Thyroid gland (tissue), 4 donors: ENCODE results near the gene ELAVL2. TPM values are rescaled to one million over a fixed set of nuclear protein-coding genes. Genes with fewer than 3 reads are reported as not detected.

Experiments used
- DNase-seq, 2 donors: peaks; one replicate each; pipeline ENCODE4 v3.0.0-alpha.2; 2019
- H3K27ac ChIP-seq, 3 donors: fragments of 200-600 bp; sonication (generic); 1 replicate in 2 of 3; 2 replicates in 1 of 3; pipeline ENCODE4 v1.5.1; 2016 to 2019; ENCODE audit warnings: mild to moderate bottlenecking in 1 of 3, moderate library complexity in 1 of 3
- H3K27me3 ChIP-seq: fragments of 200-600 bp; sonication (generic); one replicate; pipeline ENCODE4 v1.5.1; 2019
- H3K36me3 ChIP-seq, 2 donors: fragments of 200-600 bp; sonication (generic); one replicate each; pipeline ENCODE4 v1.5.1; 2016 to 2019
- H3K4me1 ChIP-seq, 2 donors: fragments of 200-600 bp; sonication (generic); one replicate each; pipeline ENCODE4 v1.5.1; 2017 to 2019
- H3K4me3 ChIP-seq, 3 donors: fragments of 200-600 bp; sonication (generic); replicated peaks in 1 of 3; 1 replicate in 2 of 3; 2 replicates in 1 of 3; pipeline ENCODE4 v1.5.1; 2016; ENCODE audit warnings: mild to moderate bottlenecking in 1 of 3
- H3K9me3 ChIP-seq: fragments of 200-600 bp; sonication (generic); one replicate; pipeline ENCODE4 v1.5.1; 2017
- POLR2A ChIP-seq, 2 donors: fragments of 450-650 bp; IDR thresholded peaks; one replicate each; pipeline ENCODE4 v1.6.1; 2017; ENCODE audit warnings: antibody characterized with exemption in 2 of 2, mild to moderate bottlenecking in 2 of 2, moderate library complexity in 1 of 2
- WGBS, 2 donors: methylation state at CpG; one replicate each; pipeline ENCODE4 v1.1.5; 2017; 5-methylcytosine and 5-hydroxymethylcytosine counted together
- intact Hi-C: fragments of 100-400 bp; cut with DNase I; formaldehyde crosslinking; loops from one replicate; pipeline ENCODE4 v1.15.1; 2023
- total RNA-seq, 4 donors: library from RNA; depleted of rRNA; stranded (reverse); fragments of >200 nt; gene quantifications; one replicate each; pipeline ENCODE4 v1.2.3, GENCODE V29; 2016
- TF ChIP-seq, protein P1 (sequence below), 6 experiments: fragments of 200-600 bp in 3 of 6; fragments of 450-650 bp in 3 of 6; sonication (generic) in 3 of 6; IDR thresholded peaks; one replicate each; pipeline ENCODE4 v1.5.1; 2016 to 2019; ENCODE audit warnings: antibody characterized with exemption in 6 of 6, mild to moderate bottlenecking in 2 of 6, inconsistent platforms in 1 of 6, moderate library complexity in 1 of 6

ELAVL2 gene
- total RNA-seq, 4 donors from 2014 or later, result 0.24 to 0.33 (median 0.27) TPM; not detected in 1

DNA sequence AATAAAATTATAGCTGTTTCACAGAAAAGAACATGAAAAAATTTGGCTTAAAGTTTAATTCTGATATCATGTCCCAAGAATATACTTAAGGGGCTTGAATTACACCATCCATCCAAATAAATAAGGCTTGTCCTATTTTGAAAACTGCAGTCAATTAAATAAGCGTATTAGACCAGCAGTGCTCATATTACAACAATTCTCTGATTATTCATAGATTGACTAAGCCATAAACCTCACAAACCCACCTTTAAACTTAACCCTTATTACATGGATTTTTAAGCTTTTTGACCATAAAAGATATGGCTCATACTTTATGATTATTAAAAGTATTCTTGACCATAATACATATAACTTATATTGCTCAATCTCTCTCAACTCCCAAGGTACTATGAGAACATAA is 127.9 kb downstream of the ELAVL2 start:
- Histone ChIP-seq H3K9me3 (no peaks in the 10 kb centered on the region), H3K4me3 (no peak overlapping the region), H3K27me3 (no peaks in the 10 kb centered on the region), H3K27ac (no peak overlapping the region), H3K36me3 (no peaks in the 10 kb centered on the region), H3K4me1 (no peaks in the 10 kb centered on the region)
- no peak for TF ChIP-seq POLR2A (IDR thresholded peaks at IDR 0.05)
- TF ChIP-seq, protein P1, sequence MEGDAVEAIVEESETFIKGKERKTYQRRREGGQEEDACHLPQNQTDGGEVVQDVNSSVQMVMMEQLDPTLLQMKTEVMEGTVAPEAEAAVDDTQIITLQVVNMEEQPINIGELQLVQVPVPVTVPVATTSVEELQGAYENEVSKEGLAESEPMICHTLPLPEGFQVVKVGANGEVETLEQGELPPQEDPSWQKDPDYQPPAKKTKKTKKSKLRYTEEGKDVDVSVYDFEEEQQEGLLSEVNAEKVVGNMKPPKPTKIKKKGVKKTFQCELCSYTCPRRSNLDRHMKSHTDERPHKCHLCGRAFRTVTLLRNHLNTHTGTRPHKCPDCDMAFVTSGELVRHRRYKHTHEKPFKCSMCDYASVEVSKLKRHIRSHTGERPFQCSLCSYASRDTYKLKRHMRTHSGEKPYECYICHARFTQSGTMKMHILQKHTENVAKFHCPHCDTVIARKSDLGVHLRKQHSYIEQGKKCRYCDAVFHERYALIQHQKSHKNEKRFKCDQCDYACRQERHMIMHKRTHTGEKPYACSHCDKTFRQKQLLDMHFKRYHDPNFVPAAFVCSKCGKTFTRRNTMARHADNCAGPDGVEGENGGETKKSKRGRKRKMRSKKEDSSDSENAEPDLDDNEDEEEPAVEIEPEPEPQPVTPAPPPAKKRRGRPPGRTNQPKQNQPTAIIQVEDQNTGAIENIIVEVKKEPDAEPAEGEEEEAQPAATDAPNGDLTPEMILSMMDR (IDR thresholded peaks at IDR 0.05), result no peak
- WGBS, 2 donors, result 77 to 85% methylated on average over 1 of the region's 1 CpG
- intact Hi-C loops, result no loop called here
- no peak for DNase-seq

DNA sequence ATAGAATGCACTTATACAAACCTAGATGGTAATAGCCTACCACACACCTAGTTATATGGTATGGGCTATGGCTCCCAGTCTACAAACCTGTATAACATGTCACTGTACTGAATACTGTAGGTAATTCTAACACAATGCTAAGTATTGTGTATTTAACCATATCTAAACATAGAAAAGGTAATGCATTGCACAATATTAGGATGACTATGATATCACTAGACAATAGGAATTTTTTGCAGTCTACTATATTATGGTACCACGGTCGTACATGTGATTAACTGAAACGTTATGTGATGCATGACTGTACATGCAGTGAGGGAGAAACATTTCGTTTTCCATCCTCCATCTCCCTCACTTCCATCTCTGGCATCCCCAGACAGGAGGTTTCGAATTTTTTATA is 130.5 kb downstream of the ELAVL2 start:
- WGBS, 2 donors, result 92 to 94% methylated on average over 5 of the region's 5 CpGs
- H3K9me3 ChIP-seq, result no peaks in the 10 kb centered on the region
- H3K27me3 ChIP-seq, result no peaks in the 10 kb centered on the region
- no peaks in the 10 kb centered on the region for H3K36me3 ChIP-seq
- H3K4me3 ChIP-seq, result no peak overlapping the region
- intact Hi-C loops, result no loop called here
- DNase-seq, result no peak
- H3K4me1 ChIP-seq, result no peaks in the 10 kb centered on the region
- no peak overlapping the region for H3K27ac ChIP-seq
- no peak for TF ChIP-seq POLR2A (IDR thresholded peaks at IDR 0.05)
- TF ChIP-seq, protein P1 (IDR thresholded peaks at IDR 0.05), result no peak

DNA sequence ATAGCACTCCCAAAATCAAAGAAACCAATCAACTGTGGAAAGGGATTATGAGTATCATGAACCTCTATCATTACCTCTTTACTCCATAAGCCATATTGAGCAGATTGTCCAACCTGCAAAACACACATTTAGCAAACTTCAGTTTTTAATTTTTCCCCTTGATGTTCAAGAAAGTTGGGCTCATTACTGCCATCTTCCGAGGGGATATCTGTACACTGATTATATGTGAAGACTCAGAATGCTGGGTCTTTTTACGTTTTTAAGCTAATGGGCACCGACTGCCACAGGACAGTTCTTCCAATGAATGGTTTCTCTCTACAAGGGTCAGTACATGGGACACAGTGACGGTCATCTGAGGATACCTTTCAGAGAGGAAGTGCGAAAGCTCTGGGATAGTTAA is 132.7 kb downstream of the ELAVL2 start:
- intact Hi-C loops, result no loop called here
- WGBS, 2 donors, result 95 to 96% methylated on average over 5 of the region's 5 CpGs
- Histone ChIP-seq H3K9me3 (no peaks in the 10 kb centered on the region), H3K4me3 (no peak overlapping the region), H3K4me1 (no peaks in the 10 kb centered on the region), H3K36me3 (no peaks in the 10 kb centered on the region), H3K27ac (no peak overlapping the region), H3K27me3 (no peaks in the 10 kb centered on the region)
- DNase-seq, result no peak
- TF ChIP-seq, protein P1 (IDR thresholded peaks at IDR 0.05), result no peak
- TF ChIP-seq POLR2A (IDR thresholded peaks at IDR 0.05), result no peak

DNA sequence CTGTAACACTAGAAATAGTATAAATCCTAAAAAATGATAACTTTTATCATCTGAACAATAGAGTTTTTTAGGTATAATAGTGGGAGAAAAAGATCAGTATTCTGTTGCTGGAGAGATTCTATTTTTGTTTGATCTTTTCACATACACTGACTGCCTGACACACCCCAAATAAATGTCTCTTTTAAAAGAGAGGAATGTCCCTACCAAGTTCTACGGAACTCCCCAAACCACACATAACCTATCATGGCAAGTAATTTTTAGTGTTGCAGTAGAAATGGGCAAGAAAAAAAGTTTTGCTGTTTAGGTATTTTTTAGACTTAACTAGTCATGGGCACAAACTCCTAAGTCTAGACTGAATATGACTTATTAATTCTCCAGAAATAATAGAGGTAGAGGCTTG is 139.1 kb downstream of the ELAVL2 start:
- Histone ChIP-seq H3K27me3 (no peaks in the 10 kb centered on the region), H3K4me3 (no peak overlapping the region), H3K36me3 (no peaks in the 10 kb centered on the region), H3K27ac (no peak overlapping the region), H3K9me3 (no peaks in the 10 kb centered on the region), H3K4me1 (no peaks in the 10 kb centered on the region)
- intact Hi-C loops, result no loop called here
- TF ChIP-seq POLR2A (IDR thresholded peaks at IDR 0.05), result no peak
- TF ChIP-seq, protein P1 (IDR thresholded peaks at IDR 0.05), result no peak
- WGBS, 2 donors, result 93 to 100% methylated on average over 1 of the region's 1 CpG
- DNase-seq, result no peak

DNA sequence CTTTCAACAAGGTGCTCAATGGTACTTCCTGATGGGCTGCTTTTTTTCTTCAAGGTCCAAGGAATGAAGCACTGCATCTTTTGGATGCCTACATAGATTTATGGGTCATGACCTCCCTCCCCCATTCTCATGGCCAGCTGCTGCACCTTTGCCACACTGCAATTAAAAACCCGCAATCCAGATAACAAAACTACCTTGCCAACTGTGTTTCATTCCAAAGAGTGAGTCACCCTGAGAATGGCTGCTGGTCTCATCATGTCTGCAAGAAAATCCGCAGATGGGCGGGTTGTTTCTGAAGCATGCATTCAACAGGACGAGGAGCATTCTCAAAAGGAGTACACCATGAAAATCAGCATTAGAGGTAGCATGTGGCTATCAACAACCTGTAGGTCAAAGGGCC is 139.8 kb downstream of the ELAVL2 start:
- H3K4me3 ChIP-seq, result no peak overlapping the region
- H3K27me3 ChIP-seq, result no peaks in the 10 kb centered on the region

More for the DNA sequence above, 139.8 kb downstream of the ELAVL2 start:
- Histone ChIP-seq H3K27ac (no peak overlapping the region), H3K4me1 (no peaks in the 10 kb centered on the region), H3K9me3 (no peaks in the 10 kb centered on the region), H3K36me3 (no peaks in the 10 kb centered on the region)
- intact Hi-C loops, result no loop called here
- TF ChIP-seq, protein P1 (IDR thresholded peaks at IDR 0.05), result no peak
- TF ChIP-seq POLR2A (IDR thresholded peaks at IDR 0.05), result no peak
- 85 to 97% methylated on average over 4 of the region's 4 CpGs for WGBS, 2 donors
- DNase-seq, result no peak
